Endometrial microvascular endothelial cells (primary cell): ENCODE measurements around the gene HOXC12. TPM values are rescaled to one million over a fixed set of nuclear protein-coding genes. Genes with fewer than 3 reads are reported as not detected.

Experiments
- in situ Hi-C: cut with HindIII; loops from 2 replicates; pipeline ENCODE4 v1.10.0; 2017; ENCODE audit warnings: low sequenced_read_pairs, low pct_unique_long_range_greater_than_20kb; ENCODE audit errors: inconsistent ontology term
- total RNA-seq: library from RNA; depleted of rRNA; stranded (reverse); fragments of >200 nt; gene quantifications from one replicate; pipeline ENCODE4 v1.2.3, GENCODE V29; 2015; ENCODE audit errors: inconsistent ontology term

Gene HOXC12
- total RNA-seq, 1 donor from 2014 or later = not detected

- in situ Hi-C loops = no loop called here
Measured at GRCh38 chr12:53978477-53979356, 24.0 kb downstream of the HOXC12 start.

DNA sequence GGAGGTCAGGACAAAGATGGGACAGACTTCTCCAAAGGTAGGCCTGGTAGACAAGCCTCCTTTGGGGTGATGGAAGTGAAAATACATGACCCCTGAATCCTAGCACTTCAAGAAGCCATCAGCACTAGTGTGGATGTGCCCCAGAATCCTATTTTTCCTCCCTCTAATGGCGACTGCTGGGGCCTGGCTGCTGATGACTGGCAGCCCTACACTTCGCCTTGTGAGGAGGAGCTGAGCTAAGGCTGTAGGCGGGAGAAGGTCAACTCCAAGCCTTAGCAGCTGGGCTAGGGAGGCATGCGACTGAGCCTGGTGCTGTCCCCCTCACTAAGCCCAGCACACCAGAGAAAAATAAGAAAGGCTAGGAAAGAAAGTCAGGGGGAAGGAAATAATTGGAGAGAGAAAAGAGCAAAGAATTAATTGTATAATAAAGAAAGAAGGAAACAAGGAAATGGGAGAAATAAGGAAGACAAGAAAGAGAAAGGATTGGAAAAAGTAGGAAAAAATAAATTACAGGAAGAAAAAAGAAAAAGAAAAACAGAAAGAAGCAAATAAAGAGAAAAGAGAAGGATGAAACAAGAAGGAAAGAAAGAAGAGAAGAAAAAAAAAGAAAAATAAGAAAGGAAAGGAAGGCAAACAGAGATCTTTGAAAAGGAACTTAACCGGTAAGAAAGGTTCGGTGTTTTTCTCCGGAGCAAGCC is 25.6 kb downstream of the HOXC12 start:
- in situ Hi-C loops = no loop called here

- in situ Hi-C loops = no loop called here
Measured at GRCh38 chr12:53980802-53981496, 26.2 kb downstream of the HOXC12 start.

DNA sequence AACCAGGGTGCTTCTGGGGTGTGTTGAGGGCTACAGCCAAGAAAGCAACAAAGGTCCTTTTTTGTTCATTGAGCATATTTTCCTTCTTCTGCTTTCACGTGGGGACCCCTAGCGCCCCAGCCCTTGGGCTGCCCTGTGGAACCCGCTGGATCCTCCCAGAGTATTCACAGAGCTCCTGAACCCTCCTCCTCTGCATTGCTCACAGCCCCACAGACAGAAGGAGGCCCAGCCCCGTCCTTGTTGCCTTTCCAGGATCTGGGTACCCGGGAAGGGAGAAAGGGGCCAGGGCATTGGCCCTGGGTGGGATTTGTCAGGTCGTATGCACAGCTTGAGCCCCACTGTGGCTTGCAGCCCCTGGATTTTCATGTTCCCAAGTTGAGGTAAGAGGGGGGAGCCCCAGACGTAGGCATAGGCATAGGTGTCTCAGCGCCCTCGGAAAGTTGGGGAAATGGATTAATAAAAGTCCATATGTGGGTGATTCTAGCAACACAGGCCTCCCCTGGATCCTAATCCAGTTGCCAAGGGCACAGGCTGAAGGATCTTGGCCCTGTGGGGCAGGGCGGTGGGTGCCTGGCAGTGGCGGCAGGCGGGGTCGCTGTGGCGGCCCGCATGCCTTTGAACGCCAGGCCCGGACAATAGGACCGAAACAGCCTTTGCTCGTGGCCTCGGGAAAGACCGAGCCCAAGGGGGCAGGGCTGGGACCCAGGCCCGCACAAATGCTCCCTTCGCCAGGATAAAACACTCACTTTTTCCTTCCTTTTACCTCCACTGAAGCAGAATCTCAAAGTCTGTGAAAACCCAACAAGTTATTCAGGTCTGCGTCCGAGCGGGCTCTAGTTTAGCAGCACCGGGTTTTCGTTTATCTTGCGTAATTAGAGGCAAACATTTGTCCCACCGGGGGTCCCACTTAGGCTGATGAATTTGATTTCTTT is 27.2 kb downstream of the HOXC12 start:
- in situ Hi-C loops = no loop called here

DNA sequence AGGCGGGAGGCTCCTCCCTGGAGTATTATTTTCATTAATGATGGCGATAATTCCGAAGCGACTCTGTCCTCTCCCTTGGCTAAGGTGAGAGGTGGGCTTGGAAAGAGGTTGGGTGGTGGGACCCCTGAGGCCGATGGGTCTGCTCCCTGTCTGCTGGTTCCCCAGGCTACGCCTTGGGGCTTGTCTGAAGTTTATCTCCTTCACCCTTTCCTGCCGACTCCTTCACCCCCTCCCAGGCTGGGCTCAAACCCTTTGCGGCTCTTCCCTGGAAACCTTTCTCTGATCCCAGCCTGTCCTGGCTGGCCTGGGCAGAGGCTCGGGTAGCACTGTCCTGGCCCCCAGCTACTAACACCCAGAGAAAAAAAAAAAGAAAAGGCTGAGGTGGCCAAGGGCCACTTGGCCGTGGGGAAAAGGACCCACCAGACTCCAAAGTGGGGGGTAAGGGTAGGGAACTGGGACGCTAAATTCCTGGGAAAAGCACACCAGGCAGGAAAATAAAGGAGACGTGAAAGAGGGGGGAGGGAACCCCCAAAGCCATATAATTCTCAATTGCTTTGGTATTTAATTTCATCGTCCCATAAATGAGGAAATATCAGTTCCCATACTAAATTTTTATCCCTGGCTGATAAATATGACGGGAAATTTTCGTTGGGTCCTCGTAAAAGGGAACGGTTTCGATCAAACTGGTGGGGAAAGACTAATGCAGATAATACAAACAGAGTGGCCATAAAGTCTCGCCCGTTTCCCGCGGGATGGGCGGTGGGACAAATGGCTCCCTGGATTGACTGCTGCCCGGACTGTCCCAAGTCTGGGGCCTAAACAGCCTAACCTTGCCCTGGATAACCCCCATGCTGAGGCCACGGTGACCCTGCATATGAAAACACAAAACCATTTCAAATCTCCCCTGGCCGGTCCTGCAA is 28.2 kb downstream of the HOXC12 start:
- in situ Hi-C loops = no loop called here

- in situ Hi-C loops = no loop called here
Measured at GRCh38 chr12:53983568-53983949, 28.9 kb downstream of the HOXC12 start.

DNA sequence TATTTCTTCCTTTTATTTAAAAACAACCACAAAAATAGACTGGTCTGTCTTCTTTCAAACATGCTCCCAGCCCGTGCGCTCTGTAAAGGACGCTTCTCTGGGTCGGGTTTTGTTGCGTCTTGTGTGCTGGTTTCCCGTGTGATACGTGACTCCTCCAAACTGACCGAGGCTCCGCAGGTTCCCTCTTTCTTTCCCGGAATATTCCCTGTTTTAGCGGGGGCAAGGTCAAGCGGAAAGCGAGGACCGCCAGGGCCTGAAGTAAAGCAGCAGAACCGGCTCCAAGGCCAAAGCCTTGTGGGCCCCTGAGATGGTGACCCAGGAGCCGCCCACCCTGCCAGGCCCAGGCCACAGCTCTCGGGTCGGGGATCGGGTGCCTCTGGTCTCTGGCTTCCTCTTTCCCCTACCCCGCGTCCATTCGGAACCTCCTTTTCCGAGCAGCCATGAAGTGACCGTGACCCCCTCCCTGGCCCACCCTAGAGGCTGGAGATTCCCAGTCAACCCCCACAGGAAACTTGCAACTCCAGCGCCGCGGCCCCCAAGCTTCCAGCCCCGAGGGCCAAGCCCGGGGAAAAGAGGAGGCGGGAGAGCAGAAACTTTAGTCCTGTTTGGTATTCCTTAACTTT is 29.4 kb downstream of the HOXC12 start:
- in situ Hi-C loops = no loop called here

GRCh38 chr12:53984901-53985691 is 30.4 kb downstream of the HOXC12 start, which contains the start of gene HOXC10:
Gene HOXC10, plus strand, starts transcription at chr12:53985146. Its CDS starts 114 bp downstream, at chr12:53985260.
- in situ Hi-C loops = no loop called here

- in situ Hi-C loops = no loop called here
Measured at GRCh38 chr12:53985692-53985993, 30.9 kb downstream of the HOXC12 start.

GRCh38 chr12:53985994-53986685 is 31.4 kb downstream of the HOXC12 start:
- in situ Hi-C loops = no loop called here

GRCh38 chr12:53986686-53987483 is 32.2 kb downstream of the HOXC12 start:
- in situ Hi-C loops = no loop called here

- in situ Hi-C loops = no loop called here
Measured at GRCh38 chr12:53987787-53988230, 33.1 kb downstream of the HOXC12 start.

- in situ Hi-C loops = no loop called here
Measured at GRCh38 chr12:53988541-53989226, 34.0 kb downstream of the HOXC12 start.

DNA sequence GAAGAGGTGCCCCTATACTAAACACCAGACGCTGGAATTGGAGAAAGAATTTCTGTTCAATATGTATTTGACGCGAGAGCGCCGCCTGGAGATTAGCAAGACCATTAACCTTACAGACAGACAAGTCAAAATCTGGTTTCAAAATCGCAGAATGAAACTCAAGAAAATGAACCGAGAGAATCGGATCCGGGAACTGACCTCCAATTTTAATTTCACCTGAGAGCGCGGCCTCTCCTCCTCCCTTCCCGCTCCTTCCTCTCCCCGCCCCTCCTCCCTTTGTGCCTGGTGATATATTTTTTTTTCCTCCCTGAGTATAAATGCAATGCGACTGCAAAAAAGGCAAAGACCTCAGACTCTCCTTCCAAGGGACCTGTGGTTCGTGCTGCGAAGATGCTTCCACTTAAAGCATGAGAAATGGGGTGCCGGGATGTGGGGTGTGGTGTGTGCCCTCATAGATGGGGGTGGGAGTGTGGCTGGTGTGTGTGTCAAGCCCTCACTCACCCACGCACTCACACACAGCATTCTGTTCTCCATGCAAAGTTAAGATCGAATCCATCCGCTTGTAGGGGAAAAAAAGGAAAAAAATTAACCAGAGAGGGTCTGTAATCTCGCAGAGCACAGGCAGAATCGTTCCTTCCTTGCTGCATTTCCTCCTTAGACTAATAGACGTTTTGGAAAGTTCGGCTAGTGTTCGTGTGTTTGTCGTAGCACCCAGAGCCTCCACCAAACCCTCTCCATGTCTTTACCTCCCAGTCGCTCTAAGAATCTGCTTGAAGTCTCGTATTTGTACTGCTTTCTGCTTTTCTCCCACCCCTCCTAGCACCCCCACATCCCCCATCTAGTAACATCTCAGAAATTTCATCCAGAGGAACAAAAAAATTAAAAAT is 34.8 kb downstream of the HOXC12 start:
- in situ Hi-C loops = no loop called here
